Measurements from ENCODE around the gene FSIP1.

The FSIP1 gene

GRCh38 chr15:39695793-39696192 lies 86.8 kb downstream of the FSIP1 start:
- no peak for DNase-seq (ENCODE audit: extremely low read depth, insufficient read length)
- no peak for TF ChIP-seq CTCF (IDR thresholded peaks at IDR 0.05; ENCODE audit: insufficient read depth, low read length, poor library complexity, severe bottlenecking)
- Histone ChIP-seq H3K4me3 (replicated peaks; ENCODE audit: low read depth, low read length) (no peak overlapping the region), H3K27me3 (replicated peaks; ENCODE audit: control insufficient read depth, insufficient read depth, low read length) (no peaks in the 10 kb centered on the region; the same call in 1 of the 2 replicates), H3K36me3 (ENCODE audit: control insufficient read depth, insufficient read depth, low read length) (no peaks in the 10 kb centered on the region)

DNA sequence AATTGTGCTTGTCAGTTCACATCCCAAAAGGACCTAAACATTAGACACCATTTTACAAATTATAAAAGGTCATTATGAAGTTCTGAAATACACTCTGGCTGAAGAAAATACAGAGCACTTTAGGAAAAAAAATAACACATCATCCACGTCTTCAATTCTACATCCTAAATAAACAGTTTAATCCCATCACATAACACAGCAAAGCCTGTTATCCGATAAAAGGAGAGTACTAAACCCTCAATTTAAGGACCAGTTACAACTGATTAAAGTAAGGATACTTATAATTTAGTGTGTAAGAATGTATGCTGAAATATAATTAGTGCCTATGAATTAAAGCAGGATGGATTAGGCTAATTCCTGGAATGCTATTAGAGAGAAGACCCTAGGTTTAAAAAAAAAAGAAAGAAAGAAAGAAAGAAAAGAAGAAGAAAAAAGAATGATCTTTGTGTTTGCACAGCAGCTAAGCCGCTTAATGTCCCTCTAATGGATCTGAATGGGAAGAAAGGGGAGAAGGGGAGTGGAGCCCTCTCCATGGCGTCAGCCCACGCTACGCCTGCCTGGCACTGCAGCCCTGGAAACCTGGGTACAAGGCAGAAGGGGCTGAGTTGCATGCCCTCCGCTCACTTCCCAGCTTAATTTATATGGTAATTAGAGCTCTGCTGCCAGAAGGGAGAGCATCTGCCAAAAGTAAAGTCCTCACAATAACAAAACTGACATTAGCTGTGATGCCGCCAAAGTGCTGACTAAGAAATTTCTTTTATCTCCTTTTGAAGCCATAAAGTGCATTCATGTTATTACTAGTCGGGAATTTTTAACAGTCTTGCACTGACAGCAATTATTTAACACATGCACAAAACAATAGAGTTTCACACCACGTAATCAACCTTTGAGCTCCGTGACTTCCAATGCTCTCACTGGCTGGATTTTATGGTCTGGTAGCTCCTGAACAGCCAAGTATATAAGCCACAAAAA lies 90.0 kb downstream of the FSIP1 start:
- H3K4me3 ChIP-seq (replicated peaks; ENCODE audit: low read depth, low read length): no peak overlapping the region
- no peak for TF ChIP-seq CTCF (IDR thresholded peaks at IDR 0.05; ENCODE audit: insufficient read depth, low read length, poor library complexity, severe bottlenecking)
- H3K36me3 ChIP-seq (ENCODE audit: control insufficient read depth, insufficient read depth, low read length): no peaks in the 10 kb centered on the region
- DNase-seq (ENCODE audit: extremely low read depth, insufficient read length): peak; percentile 28
- no peaks in the 10 kb centered on the region; the same call in 1 of the 2 replicates for H3K27me3 ChIP-seq (replicated peaks; ENCODE audit: control insufficient read depth, insufficient read depth, low read length)

- Histone ChIP-seq H3K4me3 (replicated peaks; ENCODE audit: low read depth, low read length) (no peak overlapping the region), H3K27me3 (replicated peaks; ENCODE audit: control insufficient read depth, insufficient read depth, low read length) (no peaks in the 10 kb centered on the region; the same call in 1 of the 2 replicates)
Measured at GRCh38 chr15:39690881-39691634, 91.6 kb downstream of the FSIP1 start.

DNA sequence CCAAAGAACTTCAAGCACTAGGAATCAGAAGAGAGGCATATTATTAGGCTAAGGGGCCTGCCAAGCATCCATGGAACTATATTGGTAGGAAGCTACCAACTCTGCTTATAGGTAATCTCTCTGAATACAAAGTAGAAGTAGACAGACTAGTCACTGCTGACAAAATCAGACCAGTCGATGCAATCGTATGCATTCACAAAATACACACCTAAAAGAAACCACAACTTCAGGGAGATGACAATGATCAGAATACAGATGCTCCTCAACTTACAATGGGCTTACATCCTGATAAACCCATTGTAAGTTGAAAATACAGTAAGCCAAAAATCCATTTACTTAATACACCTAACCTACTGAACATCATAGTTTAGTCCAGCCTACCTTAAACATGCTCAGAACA lies 94.7 kb downstream of the FSIP1 start:
- DNase-seq (ENCODE audit: extremely low read depth, insufficient read length): no peak
- Histone ChIP-seq H3K27me3 (replicated peaks; ENCODE audit: control insufficient read depth, insufficient read depth, low read length) (no peaks in the 10 kb centered on the region; the same call in 1 of the 2 replicates), H3K4me3 (replicated peaks; ENCODE audit: low read depth, low read length) (no peak overlapping the region), H3K36me3 (ENCODE audit: control insufficient read depth, insufficient read depth, low read length) (no peaks in the 10 kb centered on the region)
- TF ChIP-seq CTCF (IDR thresholded peaks at IDR 0.05; ENCODE audit: insufficient read depth, low read length, poor library complexity, severe bottlenecking): no peak

More at GRCh38 chr15:39690881-39691634, 91.6 kb downstream of the FSIP1 start:
- no peaks in the 10 kb centered on the region for H3K36me3 ChIP-seq (ENCODE audit: control insufficient read depth, insufficient read depth, low read length)
- TF ChIP-seq CTCF (IDR thresholded peaks at IDR 0.05; ENCODE audit: insufficient read depth, low read length, poor library complexity, severe bottlenecking): no peak
- no peak for DNase-seq (ENCODE audit: extremely low read depth, insufficient read length)

DNA sequence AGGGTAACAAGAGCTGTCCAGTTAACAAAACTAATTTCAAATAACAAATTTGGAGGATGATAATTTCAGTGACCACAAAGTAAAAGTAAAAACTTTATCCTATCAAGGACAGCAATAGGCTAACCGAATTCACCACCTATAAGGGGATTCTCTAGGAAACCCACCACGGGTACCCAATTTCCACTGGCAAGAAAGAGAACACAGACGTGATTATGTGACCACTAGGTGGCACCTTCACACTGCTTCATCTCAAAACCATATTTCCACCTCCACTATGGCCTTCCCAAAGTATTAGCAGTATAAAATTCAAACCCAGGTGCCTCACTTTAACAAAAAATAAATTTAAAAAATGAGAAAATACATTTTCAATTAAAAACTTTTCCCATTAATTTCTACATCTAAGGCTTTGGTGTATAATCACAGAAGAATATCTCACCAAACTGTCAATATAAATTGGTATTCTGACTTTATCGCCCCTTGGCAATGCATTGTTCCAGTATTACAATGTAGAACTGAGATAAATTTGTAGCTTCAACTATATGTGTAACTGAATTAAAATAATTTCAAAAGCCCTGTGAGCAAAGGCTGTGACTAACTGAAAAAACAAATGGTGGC lies 96.5 kb downstream of the FSIP1 start:
- peak; percentile 67 for TF ChIP-seq CTCF (IDR thresholded peaks at IDR 0.05; ENCODE audit: insufficient read depth, low read length, poor library complexity, severe bottlenecking)
- H3K36me3 ChIP-seq (ENCODE audit: control insufficient read depth, insufficient read depth, low read length): no peaks in the 10 kb centered on the region
- H3K4me3 ChIP-seq (replicated peaks; ENCODE audit: low read depth, low read length): no peak overlapping the region
- no peaks in the 10 kb centered on the region for H3K27me3 ChIP-seq (replicated peaks; ENCODE audit: control insufficient read depth, insufficient read depth, low read length)
- DNase-seq (ENCODE audit: extremely low read depth, insufficient read length): no peak

All from GM06990 (cell line).